GM23248 (cell line): ENCODE measurements around the gene METRNL. TPM values are rescaled to one million over a fixed set of nuclear protein-coding genes. Genes with fewer than 3 reads are reported as not detected.
A peak's percentile ranks its signal among the peaks of the same experiment; 100 is the strongest.

Experiments
- DNase-seq: peaks from one replicate; pipeline ENCODE4 v3.0.0-alpha.2; 2015
- H2AFZ ChIP-seq: fragments of 200-600 bp; sonication (generic); 2 replicates; pipeline ENCODE4 v1.6.1; 2016; ENCODE audit warnings: antibody characterized with exemption
- H3F3A ChIP-seq: fragments of 200-600 bp; sonication (generic); 2 replicates; pipeline ENCODE4 v1.6.1; 2016; ENCODE audit warnings: mild to moderate bottlenecking, antibody characterized with exemption, mixed run types; ENCODE audit not compliant: insufficient read depth
- H3K27ac ChIP-seq: fragments of 200-600 bp; sonication (generic); 2 replicates; pipeline ENCODE4 v1.5.1; 2016; ENCODE audit warnings: mild to moderate bottlenecking
- H3K27me3 ChIP-seq: fragments of 200-600 bp; sonication (generic); replicated peaks from 2 replicates; pipeline ENCODE4 v1.6.1; 2016; ENCODE audit warnings: mild to moderate bottlenecking; ENCODE audit not compliant: insufficient read depth
- H3K36me3 ChIP-seq: fragments of 200-600 bp; sonication (generic); 2 replicates; pipeline ENCODE4 v1.6.1; 2016; ENCODE audit warnings: low read depth, mild to moderate bottlenecking
- H3K4me1 ChIP-seq: fragments of 200-600 bp; sonication (generic); 2 replicates; pipeline ENCODE4 v1.6.1; 2016; ENCODE audit warnings: mild to moderate bottlenecking; ENCODE audit not compliant: insufficient read depth
- H3K4me2 ChIP-seq: fragments of 200-600 bp; sonication (generic); one replicate; pipeline ENCODE4 v1.6.1; 2016; ENCODE audit warnings: mild to moderate bottlenecking; ENCODE audit not compliant: unreplicated experiment
- H3K4me3 ChIP-seq: fragments of 200-600 bp; sonication (generic); 2 replicates; pipeline ENCODE4 v1.5.1; 2016; ENCODE audit warnings: mild to moderate bottlenecking
- H3K79me2 ChIP-seq: fragments of 200-600 bp; sonication (generic); 2 replicates; pipeline ENCODE4 v1.6.1; 2016; ENCODE audit warnings: mild to moderate bottlenecking; ENCODE audit not compliant: insufficient read depth
- H3K9ac ChIP-seq: fragments of 200-600 bp; sonication (generic); 2 replicates; pipeline ENCODE4 v1.6.1; 2016; ENCODE audit warnings: mild to moderate bottlenecking
- H3K9me2 ChIP-seq: fragments of 200-600 bp; sonication (generic); 2 replicates; pipeline ENCODE4 v1.6.1; 2016; ENCODE audit warnings: mixed run types, mild to moderate bottlenecking, moderate library complexity; ENCODE audit not compliant: insufficient read depth
- H3K9me3 ChIP-seq: fragments of 200-600 bp; sonication (generic); one replicate; pipeline ENCODE4 v1.6.1; 2017; ENCODE audit warnings: low read depth
- H4K20me1 ChIP-seq: fragments of 200-600 bp; sonication (generic); 2 replicates; pipeline ENCODE4 v1.6.0; 2016; ENCODE audit not compliant: insufficient read depth
- EZH2 ChIP-seq: fragments of 200-600 bp; sonication (generic); IDR thresholded peaks from 2 replicates; pipeline ENCODE4 v1.6.1; 2018; ENCODE audit warnings: antibody characterized with exemption, mild to moderate bottlenecking; ENCODE audit not compliant: insufficient read depth, poor library complexity, severe bottlenecking
- EZH2phosphoT487 ChIP-seq: fragments of 200-600 bp; sonication (generic); IDR thresholded peaks from 2 replicates; pipeline ENCODE4 v1.6.1; 2018; ENCODE audit warnings: antibody characterized with exemption, moderate library complexity, mild to moderate bottlenecking, low read depth; ENCODE audit not compliant: insufficient read depth
- WGBS, 2 experiments: methylation state at CpG; one replicate each; pipeline ENCODE4 v1.1.6; 2015 to 2017; ENCODE audit warnings: low lambda C conversion rate in 2 of 2, low coverage in 1 of 2; ENCODE audit errors: missing lambda C conversion rate in 2 of 2; 5-methylcytosine and 5-hydroxymethylcytosine counted together
- in situ Hi-C: fragments of 300-500 bp; cut with MboI; formaldehyde crosslinking; loops from 2 replicates; pipeline ENCODE4 v1.15.0; 2020
- polyA plus RNA-seq: library from polyadenylated mRNA; unstranded; fragments of >200 nt; fragmentation: Nextera tagmentation; extraction: Ambion mirVana; gene quantifications from 2 replicates; pipeline ENCODE4 v1.2.1, GENCODE V29; 2016
- total RNA-seq: library from RNA; depleted of rRNA; stranded (reverse); fragments of >200 nt; shearing (Covaris generic); gene quantifications from 2 replicates; pipeline ENCODE4 v1.2.3, GENCODE V29; 2014

METRNL gene
- total and polyA plus RNA-seq, 2 experiments from 2014 or later, result 28.4 to 305 TPM

GRCh38 chr17:83124871-83125514 is 45.6 kb downstream of the METRNL start:
- peaks cover 14% of the 10 kb centered on the region for H3F3A ChIP-seq
- H2AFZ ChIP-seq, result peak overlapping the region; percentile 16; the same call in 1 of the 2 replicates
- H3K4me3 ChIP-seq, result no peak overlapping the region
- H3K27ac ChIP-seq, result peak overlapping the region; percentile 16; the same call in 1 of the 2 replicates
- H3K9me2 ChIP-seq, result no peaks in the 10 kb centered on the region
- H3K9ac ChIP-seq, result peak overlapping the region; percentile 48
- peak overlapping the region; percentile 13 for H3K4me2 ChIP-seq
- 44 to 54% methylated on average over 20 to 24 of the region's 24 CpGs for WGBS, 2 experiments
- H3K36me3 ChIP-seq, result no peaks in the 10 kb centered on the region
- in situ Hi-C loops, result no loop called here
- no peaks in the 10 kb centered on the region for H3K27me3 ChIP-seq
- no peaks in the 10 kb centered on the region for H4K20me1 ChIP-seq
- DNase-seq, result no peak
- no peaks in the 10 kb centered on the region for H3K9me3 ChIP-seq
- no peak for TF ChIP-seq EZH2phosphoT487
- no peak for TF ChIP-seq EZH2
- H3K79me2 ChIP-seq, result no peaks in the 10 kb centered on the region
- H3K4me1 ChIP-seq, result peaks cover 16% of the 10 kb centered on the region; the same call in 1 of the 2 replicates

- TF ChIP-seq EZH2phosphoT487, result no peak
- TF ChIP-seq EZH2, result no peak
- no peaks in the 10 kb centered on the region for H3K79me2 ChIP-seq
- H3K36me3 ChIP-seq, result no peaks in the 10 kb centered on the region
- peak overlapping the region; percentile 13 for H3K4me2 ChIP-seq
- H3F3A ChIP-seq, result peaks cover 14% of the 10 kb centered on the region
- H4K20me1 ChIP-seq, result no peaks in the 10 kb centered on the region
- peak overlapping the region; percentile 16; the same call in 1 of the 2 replicates for H2AFZ ChIP-seq
- H3K4me1 ChIP-seq, result peaks cover 16% of the 10 kb centered on the region; the same call in 1 of the 2 replicates
- WGBS, 2 experiments, result 20 to 21% methylated on average over 21 of the region's 21 CpGs
- no peaks in the 10 kb centered on the region for H3K9me3 ChIP-seq
- peak overlapping the region; percentile 16; the same call in 1 of the 2 replicates for H3K27ac ChIP-seq
- peak; percentile 79 for DNase-seq
- H3K9ac ChIP-seq, result peak overlapping the region; percentile 48
- H3K27me3 ChIP-seq, result no peaks in the 10 kb centered on the region
- in situ Hi-C loops, result no loop called here
- no peaks in the 10 kb centered on the region for H3K9me2 ChIP-seq
- H3K4me3 ChIP-seq, result no peak overlapping the region
Measured at GRCh38 chr17:83125515-83126274, 46.3 kb downstream of the METRNL start.

- Histone ChIP-seq H3K4me3 (no peak overlapping the region), H3K79me2 (no peaks in the 10 kb centered on the region), H3K4me2 (no peak overlapping the region), H3K27me3 (no peaks in the 10 kb centered on the region), H3K9ac (no peak overlapping the region; the same call in 1 of the 2 replicates), H3K4me1 (peaks cover 16% of the 10 kb centered on the region; the same call in 1 of the 2 replicates), H3K9me3 (no peaks in the 10 kb centered on the region), H3K9me2 (no peaks in the 10 kb centered on the region), H2AFZ (no peak overlapping the region), H4K20me1 (no peaks in the 10 kb centered on the region), H3K36me3 (no peaks in the 10 kb centered on the region), H3F3A (peaks cover 13% of the 10 kb centered on the region), H3K27ac (no peak overlapping the region)
- in situ Hi-C loops, result no loop called here
- WGBS, 2 experiments, result 88 to 89% methylated on average over 12 of the region's 12 CpGs
- TF ChIP-seq EZH2phosphoT487, result no peak
- TF ChIP-seq EZH2, result no peak
- no peak for DNase-seq
Measured at GRCh38 chr17:83126275-83126811, 46.9 kb downstream of the METRNL start.

- no peaks in the 10 kb centered on the region for H3K27me3 ChIP-seq
- no peaks in the 10 kb centered on the region for H3K79me2 ChIP-seq
- H2AFZ ChIP-seq, result no peak overlapping the region
- no peak for TF ChIP-seq EZH2
- TF ChIP-seq EZH2phosphoT487, result no peak
- H3K9me2 ChIP-seq, result no peaks in the 10 kb centered on the region
- peaks cover 16% of the 10 kb centered on the region; the same call in 1 of the 2 replicates for H3K4me1 ChIP-seq
- H3F3A ChIP-seq, result peaks cover under 1% of the 10 kb centered on the region; the same call in 1 of the 2 replicates
- no peaks in the 10 kb centered on the region for H3K36me3 ChIP-seq
- H4K20me1 ChIP-seq, result no peaks in the 10 kb centered on the region
- no peak overlapping the region for H3K4me3 ChIP-seq
- no peak overlapping the region for H3K4me2 ChIP-seq
- H3K9ac ChIP-seq, result no peak overlapping the region
- DNase-seq, result no peak
- H3K9me3 ChIP-seq, result no peaks in the 10 kb centered on the region
- no peak overlapping the region for H3K27ac ChIP-seq
- 85 to 93% methylated on average over 13 to 16 of the region's 16 CpGs for WGBS, 2 experiments
- in situ Hi-C loops, result no loop called here
Measured at GRCh38 chr17:83127431-83128160, 48.2 kb downstream of the METRNL start.
